ENCODE measurements around the gene NUP85. TPM values are rescaled to one million over a fixed set of nuclear protein-coding genes. Genes with fewer than 3 reads are reported as not detected.
A peak's percentile ranks its signal among the peaks of the same experiment; 100 is the strongest.
"Not testable (repeated sequence)": the region's sequence is repeated elsewhere in the genome, so short reads cannot be mapped to it uniquely, and the experiment has no call there.

The NUP85 gene
- total RNA-seq, 1 donor from 2014 or later, result 66.8 TPM

DNA sequence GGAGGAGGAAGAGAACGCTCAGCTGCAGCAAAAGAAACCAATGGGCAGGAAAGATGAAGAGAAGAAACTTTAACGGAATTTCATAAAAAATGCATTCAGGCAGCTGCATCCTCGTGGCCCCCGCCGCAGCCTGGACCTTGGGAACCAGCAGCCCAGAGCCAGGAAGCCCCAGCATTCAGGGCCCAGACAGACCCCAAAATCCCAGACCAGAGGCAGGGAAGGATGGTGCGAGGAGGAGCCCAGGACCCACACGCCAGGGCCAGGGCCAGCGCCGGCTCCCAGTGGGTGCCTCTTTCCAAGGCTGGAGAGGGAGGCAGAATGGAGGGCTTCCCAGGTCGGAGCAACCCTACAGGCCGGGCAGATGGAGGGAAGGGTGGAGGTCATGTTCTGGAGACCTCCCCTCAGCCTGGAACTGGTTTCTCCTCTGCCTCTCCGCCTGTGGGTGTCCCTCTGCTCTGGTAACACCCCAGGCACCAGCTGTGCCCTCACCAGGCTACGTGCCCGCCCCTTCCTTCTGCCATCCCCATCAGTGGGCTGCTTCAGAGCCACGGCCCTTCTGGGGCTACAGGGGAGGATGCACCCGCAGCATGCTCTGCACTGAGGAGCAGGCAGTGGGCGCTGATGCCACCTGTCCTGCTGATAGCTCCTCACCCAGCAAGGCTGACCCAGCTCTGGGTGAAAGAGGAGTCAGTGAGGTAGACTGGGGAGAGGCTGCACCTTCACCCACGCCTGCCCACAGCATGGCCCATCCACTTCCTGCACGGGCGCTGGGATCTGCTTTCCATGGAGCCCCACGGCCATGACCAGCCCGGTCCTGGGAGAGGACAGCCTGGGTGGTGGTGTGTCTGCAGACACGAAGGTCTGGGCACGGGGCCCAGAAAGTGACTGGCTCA is 66.7 kb downstream of the NUP85 start:
- DNase-seq (no peak), ATAC-seq (no peak)
- peak overlapping the region; percentile 99 for H3K27ac ChIP-seq
- intact Hi-C loops (cut with DNase I), result no loop called here
- H3K27me3 ChIP-seq (ENCODE audit: low read depth), result no peaks in the 10 kb centered on the region
- no peaks in the 10 kb centered on the region for H3K9me3 ChIP-seq
- peaks cover 23% of the 10 kb centered on the region for H3K4me1 ChIP-seq
- H3K4me3 ChIP-seq, result peak overlapping the region; percentile 93
- TF ChIP-seq, protein P1, sequence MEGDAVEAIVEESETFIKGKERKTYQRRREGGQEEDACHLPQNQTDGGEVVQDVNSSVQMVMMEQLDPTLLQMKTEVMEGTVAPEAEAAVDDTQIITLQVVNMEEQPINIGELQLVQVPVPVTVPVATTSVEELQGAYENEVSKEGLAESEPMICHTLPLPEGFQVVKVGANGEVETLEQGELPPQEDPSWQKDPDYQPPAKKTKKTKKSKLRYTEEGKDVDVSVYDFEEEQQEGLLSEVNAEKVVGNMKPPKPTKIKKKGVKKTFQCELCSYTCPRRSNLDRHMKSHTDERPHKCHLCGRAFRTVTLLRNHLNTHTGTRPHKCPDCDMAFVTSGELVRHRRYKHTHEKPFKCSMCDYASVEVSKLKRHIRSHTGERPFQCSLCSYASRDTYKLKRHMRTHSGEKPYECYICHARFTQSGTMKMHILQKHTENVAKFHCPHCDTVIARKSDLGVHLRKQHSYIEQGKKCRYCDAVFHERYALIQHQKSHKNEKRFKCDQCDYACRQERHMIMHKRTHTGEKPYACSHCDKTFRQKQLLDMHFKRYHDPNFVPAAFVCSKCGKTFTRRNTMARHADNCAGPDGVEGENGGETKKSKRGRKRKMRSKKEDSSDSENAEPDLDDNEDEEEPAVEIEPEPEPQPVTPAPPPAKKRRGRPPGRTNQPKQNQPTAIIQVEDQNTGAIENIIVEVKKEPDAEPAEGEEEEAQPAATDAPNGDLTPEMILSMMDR (IDR thresholded peaks at IDR 0.05), result no peak
- H3K36me3 ChIP-seq, result peaks cover 26% of the 10 kb centered on the region

DNA sequence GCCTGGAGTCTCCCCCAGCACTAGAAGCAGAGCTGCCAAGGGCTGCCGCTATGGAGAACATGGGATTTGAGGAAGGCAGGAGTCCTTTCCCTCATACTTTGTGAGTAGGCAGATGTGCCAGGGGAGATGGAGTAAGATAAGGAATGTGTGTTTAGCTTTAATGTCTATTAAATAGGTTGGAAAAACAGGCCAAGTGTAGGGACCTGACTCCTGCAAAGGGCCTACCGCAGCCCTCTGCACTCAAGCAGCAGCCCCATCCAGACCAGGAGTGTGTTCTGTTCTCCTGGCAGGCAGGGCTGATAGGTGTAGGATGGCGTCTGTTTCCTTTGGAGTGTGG is 67.3 kb downstream of the NUP85 start:
- TF ChIP-seq, protein P1 (IDR thresholded peaks at IDR 0.05), result no peak
- DNase-seq (no peak), ATAC-seq (no peak)
- intact Hi-C loops (cut with DNase I), result no loop called here
- Histone ChIP-seq H3K4me3 (no peak overlapping the region), H3K27me3 (ENCODE audit: low read depth) (no peaks in the 10 kb centered on the region), H3K4me1 (peaks cover 23% of the 10 kb centered on the region), H3K36me3 (peaks cover 21% of the 10 kb centered on the region), H3K27ac (no peak overlapping the region), H3K9me3 (no peaks in the 10 kb centered on the region)

DNA sequence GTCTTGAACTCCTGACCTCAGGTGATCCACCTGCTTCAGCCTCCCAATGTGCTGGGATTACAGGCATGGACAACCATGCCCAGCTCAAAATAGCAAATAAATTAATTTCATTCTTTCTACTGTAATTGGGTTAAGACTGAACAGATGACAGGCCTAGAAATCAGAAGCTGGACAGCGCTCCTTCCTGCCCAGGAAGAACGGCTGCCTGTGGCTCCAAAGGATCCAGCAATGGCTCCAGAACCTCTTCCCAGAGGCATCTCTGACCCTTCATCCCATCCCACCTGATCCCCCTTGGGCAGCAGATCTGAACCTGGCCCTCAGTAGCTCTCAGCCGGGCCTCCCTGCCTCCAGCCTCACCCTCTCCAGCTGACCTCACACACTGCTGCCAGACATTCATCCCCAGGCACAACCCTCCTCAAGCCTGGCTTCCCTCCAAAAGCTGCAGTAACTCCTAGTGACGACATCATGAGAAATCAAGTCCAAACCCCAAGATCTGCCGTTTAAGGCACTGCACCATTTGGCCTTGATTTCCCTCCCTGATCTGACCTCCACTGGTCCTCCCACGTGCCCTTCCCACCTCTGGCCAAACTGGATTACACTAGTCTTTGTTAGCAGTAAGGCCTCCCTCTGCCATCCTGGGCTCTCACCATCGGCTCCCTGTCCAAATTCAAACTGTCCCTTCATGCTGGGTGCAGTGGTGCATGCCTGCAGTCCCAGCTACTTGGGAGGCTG is 68.7 kb downstream of the NUP85 start:
- Histone ChIP-seq H3K4me1 (peaks cover 23% of the 10 kb centered on the region), H3K9me3 (no peaks in the 10 kb centered on the region), H3K27me3 (ENCODE audit: low read depth) (no peaks in the 10 kb centered on the region), H3K27ac (no peak overlapping the region), H3K4me3 (no peak overlapping the region), H3K36me3 (peaks cover 28% of the 10 kb centered on the region)
- DNase-seq (no peak), ATAC-seq (no peak)
- intact Hi-C loops (cut with DNase I), result no loop called here
- TF ChIP-seq, protein P1 (IDR thresholded peaks at IDR 0.05), result no peak

DNA sequence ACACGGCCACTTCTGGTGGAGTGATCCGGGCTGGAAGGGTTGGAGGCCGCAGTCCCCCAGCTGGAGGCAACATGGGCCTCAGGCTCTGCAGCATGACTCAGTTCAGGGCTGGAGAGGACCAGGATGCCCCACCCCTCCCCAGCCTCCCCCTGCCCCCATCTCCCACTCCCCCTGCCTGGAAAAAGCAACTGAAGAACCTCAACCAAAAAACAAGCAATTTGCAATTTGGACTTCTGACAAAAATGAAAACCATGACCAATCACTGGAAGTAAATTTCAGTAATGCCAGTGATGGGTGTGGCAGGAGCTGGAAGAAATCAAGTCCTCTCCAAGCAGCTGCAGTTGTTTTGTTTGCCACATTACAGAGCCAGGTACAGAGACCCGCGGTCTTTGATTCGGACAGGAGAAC is 72.2 kb downstream of the NUP85 start:
- intact Hi-C loops (cut with DNase I), result no loop called here
- TF ChIP-seq, protein P1 (IDR thresholded peaks at IDR 0.05), result no peak
- peak overlapping the region; percentile 62 for H3K27ac ChIP-seq
- H3K4me1 ChIP-seq, result peaks cover 3% of the 10 kb centered on the region
- H3K9me3 ChIP-seq, result no peaks in the 10 kb centered on the region
- H3K36me3 ChIP-seq, result peaks cover 44% of the 10 kb centered on the region
- ATAC-seq, result peak; percentile 70 to 74
- H3K27me3 ChIP-seq (ENCODE audit: low read depth), result no peaks in the 10 kb centered on the region
- no peak overlapping the region for H3K4me3 ChIP-seq
- no peak for DNase-seq

DNA sequence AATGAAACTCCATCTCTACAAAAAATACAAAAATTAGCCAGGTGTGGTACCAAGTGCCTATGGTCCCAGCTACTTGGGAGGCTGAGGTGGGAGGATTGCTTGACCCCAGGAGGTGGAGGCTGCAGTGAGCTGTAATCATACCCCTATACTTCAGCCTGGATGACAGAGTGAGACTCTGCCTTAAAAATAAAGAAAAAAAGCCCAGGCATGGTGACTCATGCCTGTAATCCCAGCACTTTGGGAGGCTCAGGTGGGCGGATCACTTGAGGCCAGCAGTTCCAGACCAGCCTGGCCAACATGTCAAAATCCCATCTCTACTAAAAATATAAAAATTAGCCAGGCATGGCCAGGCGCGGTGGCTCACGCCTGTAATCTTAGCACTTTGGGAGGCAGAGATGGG is 74.7 kb downstream of the NUP85 start:
- intact Hi-C loops (cut with DNase I), result not testable (repeated sequence)

DNA sequence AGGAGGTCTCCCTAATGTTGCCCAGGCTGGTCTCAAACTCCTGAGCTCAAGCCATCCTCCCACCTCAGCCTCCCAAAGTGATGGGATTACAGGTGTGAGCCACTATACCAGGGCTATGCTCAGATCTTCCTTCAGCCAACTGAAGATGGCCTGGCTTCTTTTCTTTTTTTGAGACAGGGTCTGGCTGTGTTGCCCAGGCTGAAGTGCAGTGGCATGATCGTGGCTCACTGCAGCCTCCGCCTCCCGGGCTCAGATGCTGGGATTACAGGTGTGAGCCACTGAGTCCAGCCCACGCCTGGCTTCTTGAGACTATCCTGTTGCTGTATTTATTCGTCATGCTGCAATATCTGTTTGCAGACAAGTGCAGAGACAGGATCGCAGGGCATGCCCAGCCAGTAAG is 79.6 kb downstream of the NUP85 start:
- DNase-seq, result no peak
- no peak overlapping the region for H3K27ac ChIP-seq
- no peaks in the 10 kb centered on the region for H3K9me3 ChIP-seq
- peaks cover 47% of the 10 kb centered on the region for H3K36me3 ChIP-seq
- TF ChIP-seq, protein P1 (IDR thresholded peaks at IDR 0.05), result no peak
- peaks cover 8% of the 10 kb centered on the region for H3K4me1 ChIP-seq
- intact Hi-C loops (cut with DNase I), result no loop called here
- H3K27me3 ChIP-seq (ENCODE audit: low read depth), result no peaks in the 10 kb centered on the region
- H3K4me3 ChIP-seq, result no peak overlapping the region
- no peak for ATAC-seq

More for the DNA sequence above, 74.7 kb downstream of the NUP85 start:
- H3K4me1 ChIP-seq; H3K4me3 ChIP-seq; ATAC-seq; H3K9me3 ChIP-seq; DNase-seq; H3K27me3 ChIP-seq (ENCODE audit: low read depth); H3K27ac ChIP-seq: not testable (repeated sequence)
- H3K36me3 ChIP-seq, result peaks cover 43% of the 10 kb centered on the region

Measured in lower lobe of right lung (tissue), 2 donors.